Gastrocnemius medialis (tissue), 4 donors: Measurements from ENCODE around the gene ZDHHC11. TPM values are rescaled to one million over a fixed set of nuclear protein-coding genes. Genes with fewer than 3 reads are reported as not detected.
"Not testable (repeated sequence)": the region's sequence is repeated elsewhere in the genome, so short reads cannot be mapped to it uniquely, and the experiment has no call there.

Experiments used
- ATAC-seq, 2 donors: fragments of 150-250 bp; one replicate each; pipeline ENCODE4 v1.9.1; 2016
- DNase-seq, 2 donors: peaks; one replicate each; pipeline ENCODE4 v3.0.0-alpha.2; 2019
- H3K27ac ChIP-seq, 4 donors: fragments of 200-600 bp; sonication (generic); 1 replicate in 1 of 4; 2 replicates in 3 of 4; pipeline ENCODE4 v1.5.1; 2016 to 2018; ENCODE audit warnings: mild to moderate bottlenecking in 2 of 4, moderate library complexity in 1 of 4
- H3K27me3 ChIP-seq, 3 donors: fragments of 200-600 bp; sonication (generic) in 2 of 3; 1 replicate in 1 of 3; 2 replicates in 2 of 3; pipeline versions ENCODE4 v1.5.1 to v1.6.0; 2016 to 2019; ENCODE audit warnings: mild to moderate bottlenecking in 1 of 3, moderate library complexity in 1 of 3
- H3K36me3 ChIP-seq, 2 donors: fragments of 200-600 bp; sonication (generic) in 1 of 2; one replicate each; pipeline ENCODE4 v1.5.1; 2017 to 2018
- H3K4me1 ChIP-seq, 2 donors: fragments of 200-600 bp; sonication (generic) in 1 of 2; one replicate each; pipeline ENCODE4 v1.5.1; 2016 to 2017; ENCODE audit warnings: mild to moderate bottlenecking in 2 of 2
- H3K4me3 ChIP-seq, 4 donors: fragments of 200-600 bp; sonication (generic) in 3 of 4; 1 replicate in 1 of 4; 2 replicates in 3 of 4; pipeline ENCODE4 v1.5.1; 2016 to 2019; ENCODE audit warnings: mild to moderate bottlenecking in 2 of 4
- H3K9me3 ChIP-seq, 3 donors: fragments of 200-600 bp; sonication (generic) in 2 of 3; 1 replicate in 1 of 3; 2 replicates in 2 of 3; pipeline ENCODE4 v1.5.1; 2016 to 2019
- in situ Hi-C, 4 donors: fragments of 200-750 bp; cut with MboI; loops; one replicate each; pipeline versions ENCODE4 v1.15.0 to v1.8.0; 2017; ENCODE audit warnings: low sequenced_read_pairs in 4 of 4
- intact Hi-C: fragments of 100-400 bp; cut with DNase I; formaldehyde crosslinking; loops from one replicate; pipeline ENCODE4 v1.15.1; 2023; ENCODE audit warnings: low total_unique reads
- total RNA-seq, 4 donors: library from RNA; depleted of rRNA; stranded (reverse); fragments of >200 nt; gene quantifications; one replicate each; pipeline versions ENCODE4 v1.1.0 to v1.2.3, GENCODE V29; 2016

Gene ZDHHC11
- total RNA-seq, 4 donors from 2014 or later: 0.85 to 3.8 (median 2.3) TPM; not detected in 1

DNA sequence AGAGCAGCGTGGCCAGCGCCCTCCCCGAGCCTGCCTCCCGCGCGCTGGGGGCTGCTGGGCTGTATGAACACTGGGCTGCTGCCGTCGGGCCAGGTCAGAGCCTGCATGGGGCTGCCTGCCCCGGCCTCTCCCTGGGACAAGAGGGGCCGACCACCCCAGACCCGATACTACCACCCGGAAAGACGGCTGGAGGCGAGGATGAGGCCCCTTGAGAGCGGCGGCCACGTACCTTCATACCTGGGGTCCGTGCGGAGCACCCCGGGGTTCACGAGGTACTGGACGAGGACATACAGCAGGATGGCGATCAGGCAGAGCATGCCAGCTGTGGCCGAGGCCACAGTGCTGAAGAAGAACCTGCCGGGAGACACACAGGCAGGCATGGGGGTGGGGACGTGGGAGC, 7.4 kb downstream of the ZDHHC11 start:
- peak in 1 of 2 donors; percentile 8 for DNase-seq
- ATAC-seq, in situ Hi-C loops, H3K27me3 ChIP-seq, H3K9me3 ChIP-seq, H3K4me3 ChIP-seq, intact Hi-C loops, H3K36me3 ChIP-seq, H3K27ac ChIP-seq, H3K4me1 ChIP-seq: not testable (repeated sequence)

GRCh38 chr5:842402-843221, 8.2 kb downstream of the ZDHHC11 start:
- DNase-seq: peak in 1 of 2 donors; percentile 8
- intact Hi-C loops: not testable (repeated sequence)

GRCh38 chr5:841531-842401, 9.0 kb downstream of the ZDHHC11 start:
- in situ Hi-C loops, ATAC-seq, H3K27me3 ChIP-seq, H3K4me3 ChIP-seq, H3K36me3 ChIP-seq, intact Hi-C loops, H3K9me3 ChIP-seq, H3K4me1 ChIP-seq, H3K27ac ChIP-seq: not testable (repeated sequence)
- DNase-seq: peak in 1 of 2 donors; percentile 6

More at GRCh38 chr5:842402-843221, 8.2 kb downstream of the ZDHHC11 start:
- in situ Hi-C loops, ATAC-seq, H3K4me3 ChIP-seq, H3K36me3 ChIP-seq, H3K4me1 ChIP-seq, H3K9me3 ChIP-seq, H3K27me3 ChIP-seq, H3K27ac ChIP-seq: not testable (repeated sequence)

GRCh38 chr5:840974-841435, 9.8 kb downstream of the ZDHHC11 start:
- H3K36me3 ChIP-seq, intact Hi-C loops, H3K9me3 ChIP-seq, in situ Hi-C loops, ATAC-seq, H3K27ac ChIP-seq, H3K4me1 ChIP-seq, H3K4me3 ChIP-seq, H3K27me3 ChIP-seq: not testable (repeated sequence)
- DNase-seq: peak in 1 of 2 donors; percentile 4

- H3K4me1 ChIP-seq, ATAC-seq, H3K27ac ChIP-seq, in situ Hi-C loops, H3K9me3 ChIP-seq, intact Hi-C loops, H3K27me3 ChIP-seq, H3K4me3 ChIP-seq, H3K36me3 ChIP-seq: not testable (repeated sequence)
- DNase-seq: peak in 1 of 2 donors; percentile 18
Observed at GRCh38 chr5:840118-840973, 10.4 kb downstream of the ZDHHC11 start.

DNA sequence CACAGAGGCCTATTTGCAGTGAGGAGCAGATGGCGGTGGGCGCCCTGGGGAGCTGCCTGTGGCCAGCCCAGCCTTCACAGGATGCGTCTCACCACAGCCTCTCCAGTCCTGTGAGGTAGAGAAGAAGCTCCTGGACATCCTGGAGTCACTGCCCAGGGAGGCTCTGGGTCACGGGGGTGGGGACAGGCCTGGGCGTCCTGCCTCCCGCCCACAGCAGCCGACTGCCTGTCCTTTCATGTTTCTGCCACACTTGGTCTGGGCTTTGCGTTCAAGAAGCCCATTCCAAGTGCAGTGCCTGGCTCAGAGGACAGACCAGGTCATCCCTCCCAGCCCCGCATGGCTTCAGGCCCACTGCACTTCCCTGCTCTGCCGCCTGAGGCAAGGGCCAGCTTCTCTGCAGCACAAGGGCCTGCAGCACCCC, 12.3 kb downstream of the ZDHHC11 start:
- in situ Hi-C loops, H3K27me3 ChIP-seq, H3K36me3 ChIP-seq, H3K27ac ChIP-seq, DNase-seq, intact Hi-C loops, ATAC-seq, H3K9me3 ChIP-seq, H3K4me1 ChIP-seq, H3K4me3 ChIP-seq: not testable (repeated sequence)

DNA sequence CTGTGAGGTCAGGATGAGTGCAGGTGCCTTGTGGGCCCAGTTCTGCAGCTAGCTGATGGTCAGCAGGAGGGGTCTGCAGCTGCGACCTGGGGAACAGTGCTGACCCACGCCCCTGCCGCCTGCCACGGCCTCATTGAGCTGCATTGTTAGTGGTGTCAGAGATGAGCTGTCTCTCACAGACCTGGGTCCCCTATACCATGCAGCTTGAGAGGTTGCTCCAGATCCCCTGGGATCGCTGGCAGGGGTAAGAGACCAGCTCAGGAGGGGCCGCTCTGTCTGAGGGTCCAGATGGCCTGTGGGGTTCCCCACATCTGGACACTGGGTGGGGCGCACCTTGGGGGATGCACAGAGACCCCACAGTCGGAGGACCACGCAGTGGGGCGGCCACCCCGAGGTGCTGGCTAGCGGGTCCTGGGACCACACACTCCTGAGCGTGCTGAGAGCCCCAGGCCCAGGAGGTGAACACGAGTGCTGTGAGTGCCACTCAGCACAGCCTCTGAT, 13.1 kb downstream of the ZDHHC11 start:
- ATAC-seq, H3K27me3 ChIP-seq, H3K27ac ChIP-seq, H3K4me1 ChIP-seq, DNase-seq, in situ Hi-C loops, H3K4me3 ChIP-seq, intact Hi-C loops, H3K9me3 ChIP-seq, H3K36me3 ChIP-seq: not testable (repeated sequence)

DNA sequence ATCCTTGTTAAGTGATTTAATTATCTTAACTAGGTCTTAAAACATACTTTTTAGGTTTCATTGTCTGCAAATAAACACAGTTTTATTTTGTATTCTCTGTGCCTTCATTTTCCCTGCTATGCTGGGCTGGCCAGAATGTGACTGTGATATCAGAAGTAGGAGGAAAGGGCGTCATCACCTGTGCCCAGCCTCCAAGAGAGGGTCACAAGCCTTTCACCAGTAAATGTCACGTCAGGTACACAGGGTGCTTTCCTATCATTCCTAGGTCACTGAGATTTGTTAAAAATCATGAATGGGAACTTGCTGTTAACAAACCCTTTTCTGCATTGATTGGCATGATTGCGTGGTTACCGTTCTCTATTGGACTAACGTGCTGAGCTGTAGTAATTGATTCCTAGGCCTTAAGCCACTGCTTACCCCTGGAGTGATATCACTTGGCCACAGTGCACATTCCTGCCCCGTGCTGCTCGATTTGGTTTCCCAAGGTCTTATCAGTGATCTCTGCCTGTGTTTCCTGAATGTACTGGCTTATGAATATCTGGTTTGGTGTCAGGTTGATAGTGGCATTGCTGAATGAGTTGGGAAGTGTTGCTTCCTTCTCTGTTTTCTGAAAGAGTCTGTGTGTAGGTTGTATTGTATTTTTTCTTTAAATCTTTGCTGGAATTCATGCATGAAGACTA, 14.7 kb downstream of the ZDHHC11 start:
- H3K36me3 ChIP-seq, ATAC-seq, H3K27ac ChIP-seq, H3K4me1 ChIP-seq, H3K27me3 ChIP-seq, H3K4me3 ChIP-seq, intact Hi-C loops, in situ Hi-C loops, DNase-seq, H3K9me3 ChIP-seq: not testable (repeated sequence)

- H3K27me3 ChIP-seq, DNase-seq, H3K27ac ChIP-seq, H3K4me3 ChIP-seq, ATAC-seq, in situ Hi-C loops, H3K9me3 ChIP-seq, intact Hi-C loops, H3K36me3 ChIP-seq, H3K4me1 ChIP-seq: not testable (repeated sequence)
Observed at GRCh38 chr5:834013-834412, 16.8 kb downstream of the ZDHHC11 start.

GRCh38 chr5:828194-828593, 22.6 kb downstream of the ZDHHC11 start:
- ATAC-seq, DNase-seq, intact Hi-C loops, in situ Hi-C loops, H3K9me3 ChIP-seq, H3K4me3 ChIP-seq, H3K4me1 ChIP-seq, H3K27me3 ChIP-seq, H3K27ac ChIP-seq, H3K36me3 ChIP-seq: not testable (repeated sequence)
